GM11168 (cell line): ENCODE measurements around the gene USP24.

ENCODE experiments used
- in situ Hi-C: fragments of 300-500 bp; cut with MboI; formaldehyde crosslinking; loops from one replicate; pipeline ENCODE4 v1.12.0; 2022; ENCODE audit warnings: low sequenced_read_pairs; ENCODE audit not compliant: unreplicated experiment

The USP24 gene

DNA sequence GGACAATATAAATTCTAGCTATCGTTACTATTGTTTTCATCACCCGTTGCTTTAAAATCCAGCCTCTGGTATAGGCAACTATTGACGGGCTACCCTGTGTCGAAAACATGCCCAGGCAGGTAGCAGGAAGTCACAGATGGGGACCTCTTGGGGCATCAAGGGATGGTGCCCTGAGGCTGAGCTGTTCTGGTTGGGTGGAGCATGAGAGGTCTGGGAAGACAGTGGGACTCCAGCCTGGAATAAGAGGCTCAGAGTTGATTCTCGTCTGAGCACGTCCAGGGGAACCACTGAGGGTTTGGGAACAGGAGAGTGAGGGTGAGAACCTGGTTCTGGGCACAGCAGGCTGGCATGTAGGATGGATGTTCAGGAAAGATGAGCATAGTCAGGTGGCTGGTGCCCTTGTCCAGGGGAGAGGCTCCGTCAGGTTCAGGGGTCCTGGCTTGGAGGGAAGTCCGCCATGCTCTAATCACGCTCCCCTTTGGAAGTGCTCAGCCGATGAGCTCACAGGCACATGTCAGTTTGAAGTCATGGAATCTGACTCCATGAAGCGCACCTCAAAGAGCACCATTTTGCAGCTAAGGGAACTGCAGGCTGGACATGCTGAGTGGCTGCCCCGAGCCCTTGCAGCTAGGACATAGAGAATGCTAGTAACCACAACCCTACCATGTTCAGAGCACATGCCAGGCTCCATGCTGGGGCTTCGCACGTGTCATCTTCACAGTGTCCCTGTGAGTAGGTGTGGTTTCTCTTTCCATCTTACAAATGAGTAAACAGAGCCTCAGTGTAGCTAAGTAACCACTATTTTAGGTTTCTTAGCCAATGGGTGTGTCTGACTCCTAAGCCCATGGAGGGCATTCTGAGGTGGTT lies 154.8 kb downstream of the USP24 start:
- in situ Hi-C loops: no loop called here

DNA sequence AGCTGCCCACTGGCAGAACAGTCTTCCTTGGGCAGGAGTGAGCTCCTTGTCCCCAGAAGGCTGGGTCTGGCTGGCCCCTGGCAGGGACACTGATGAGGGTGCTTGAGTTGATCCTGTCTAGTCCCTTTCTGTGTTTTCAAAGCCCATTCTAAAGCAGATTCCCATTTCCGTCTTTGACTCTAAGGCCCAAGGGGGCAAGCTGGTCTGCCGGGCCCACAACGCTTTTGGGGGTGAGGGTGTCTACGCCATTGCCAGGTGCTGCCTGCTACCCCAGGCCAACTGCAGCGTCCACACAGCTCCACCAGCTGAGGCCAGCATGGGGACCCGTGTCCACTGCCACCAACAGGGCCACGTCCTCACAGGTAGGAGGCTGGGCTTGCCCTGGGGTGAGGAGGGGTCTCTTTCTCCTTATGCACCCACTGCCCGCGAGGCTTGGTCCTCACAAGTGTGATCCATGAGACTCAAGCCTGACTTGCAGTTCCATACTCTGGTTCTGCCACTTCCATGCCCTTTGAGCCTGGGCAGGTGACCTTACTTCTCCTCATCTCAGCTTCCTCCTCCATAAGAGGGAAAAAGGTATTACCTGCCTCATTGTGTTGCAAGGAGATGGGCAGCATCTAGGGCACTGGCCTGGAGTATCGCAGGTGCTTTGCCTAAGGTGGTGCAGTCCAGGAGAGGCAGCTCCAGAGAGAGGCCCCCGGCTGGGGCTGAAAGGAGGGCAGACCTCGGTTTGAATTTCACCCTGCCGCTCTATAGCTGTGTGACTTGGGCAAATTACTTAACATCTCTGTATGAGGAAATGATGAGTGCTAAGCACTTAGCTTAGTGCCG lies 155.6 kb downstream of the USP24 start:
- in situ Hi-C loops: no loop called here

DNA sequence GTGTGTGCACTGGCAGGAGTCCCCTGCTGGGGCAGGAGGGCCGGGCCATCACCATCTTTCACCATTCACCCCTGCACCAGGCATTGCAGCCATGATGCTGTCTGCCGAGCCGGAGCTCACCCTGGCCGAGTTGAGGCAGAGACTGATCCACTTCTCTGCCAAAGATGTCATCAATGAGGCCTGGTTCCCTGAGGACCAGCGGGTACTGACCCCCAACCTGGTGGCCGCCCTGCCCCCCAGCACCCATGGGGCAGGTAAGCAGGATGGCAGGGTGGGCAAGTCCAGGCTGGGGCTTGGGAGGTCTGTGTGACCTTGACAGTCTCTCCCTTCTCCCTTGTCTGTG lies 157.2 kb downstream of the USP24 start:
- in situ Hi-C loops: no loop called here

DNA sequence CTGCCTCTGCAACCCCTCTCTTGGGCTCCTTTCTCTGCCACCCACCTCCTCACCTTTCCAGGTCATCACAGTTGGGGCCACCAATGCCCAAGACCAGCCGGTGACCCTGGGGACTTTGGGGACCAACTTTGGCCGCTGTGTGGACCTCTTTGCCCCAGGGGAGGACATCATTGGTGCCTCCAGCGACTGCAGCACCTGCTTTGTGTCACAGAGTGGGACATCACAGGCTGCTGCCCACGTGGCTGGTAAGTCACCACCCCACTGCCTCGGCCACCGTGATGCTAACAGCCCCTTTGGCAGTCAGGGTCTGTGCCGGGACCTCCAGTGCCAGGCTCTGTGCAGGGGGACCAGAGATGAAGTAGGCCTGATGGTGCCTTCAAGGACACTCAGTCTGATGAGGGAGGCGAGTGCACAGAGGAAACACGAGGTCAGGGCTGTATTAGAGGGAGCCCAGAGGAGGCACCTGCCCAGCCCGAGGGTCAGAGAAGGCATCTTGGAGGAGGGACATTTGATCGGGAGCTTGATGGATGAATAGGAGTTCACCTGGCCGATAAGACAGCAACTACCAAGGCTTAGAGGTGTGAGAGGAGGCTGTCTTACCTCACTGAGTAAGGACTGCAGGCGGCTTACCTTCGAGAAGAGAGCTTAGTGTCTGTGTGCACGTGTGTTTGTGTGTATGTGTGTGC lies 157.8 kb downstream of the USP24 start:
- in situ Hi-C loops: no loop called here

DNA sequence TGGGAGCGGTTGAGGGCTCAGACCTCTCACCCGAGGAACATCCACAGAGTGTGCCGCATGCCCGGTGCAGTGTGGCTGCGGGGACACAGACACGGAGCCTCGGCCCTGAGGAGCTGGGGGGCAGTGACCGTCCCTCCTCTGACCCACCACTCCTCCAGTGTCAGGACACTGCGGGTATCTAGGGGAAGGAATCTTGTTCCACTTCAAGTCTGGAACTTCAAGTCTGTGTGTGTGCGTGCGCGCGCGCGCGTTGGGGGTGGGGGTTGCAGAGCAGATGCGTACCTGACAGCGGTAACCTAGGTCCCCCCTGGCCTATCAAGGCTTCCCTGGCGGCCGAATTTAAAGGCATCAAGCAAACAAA lies 158.6 kb downstream of the USP24 start:
- in situ Hi-C loops: no loop called here

DNA sequence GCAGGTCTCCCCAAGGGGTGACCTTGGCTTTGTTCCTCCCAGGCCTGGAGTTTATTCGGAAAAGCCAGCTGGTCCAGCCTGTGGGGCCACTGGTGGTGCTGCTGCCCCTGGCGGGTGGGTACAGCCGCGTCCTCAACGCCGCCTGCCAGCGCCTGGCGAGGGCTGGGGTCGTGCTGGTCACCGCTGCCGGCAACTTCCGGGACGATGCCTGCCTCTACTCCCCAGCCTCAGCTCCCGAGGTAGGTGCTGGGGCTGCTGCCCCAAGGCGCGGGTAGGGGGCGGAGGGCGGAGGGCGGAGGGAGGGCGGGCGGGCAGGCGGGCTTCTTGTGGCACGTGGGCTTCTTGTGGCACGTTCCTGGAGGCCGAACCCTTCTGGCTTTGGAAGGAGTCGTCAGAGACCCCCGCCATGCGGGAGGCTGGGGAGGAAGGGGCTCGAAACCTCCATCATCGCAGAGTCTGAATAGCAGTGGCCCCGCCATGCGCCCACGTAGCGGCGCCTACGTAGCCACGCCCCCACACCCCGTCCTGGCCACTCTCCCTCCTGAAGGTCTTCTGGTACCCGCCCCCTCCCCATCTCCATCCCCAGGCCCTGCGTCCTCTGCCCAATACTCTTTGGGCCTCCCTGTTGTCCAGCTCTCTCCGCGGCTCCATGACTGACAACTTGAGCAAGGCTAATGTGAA lies 159.1 kb downstream of the USP24 start:
- in situ Hi-C loops: no loop called here

DNA sequence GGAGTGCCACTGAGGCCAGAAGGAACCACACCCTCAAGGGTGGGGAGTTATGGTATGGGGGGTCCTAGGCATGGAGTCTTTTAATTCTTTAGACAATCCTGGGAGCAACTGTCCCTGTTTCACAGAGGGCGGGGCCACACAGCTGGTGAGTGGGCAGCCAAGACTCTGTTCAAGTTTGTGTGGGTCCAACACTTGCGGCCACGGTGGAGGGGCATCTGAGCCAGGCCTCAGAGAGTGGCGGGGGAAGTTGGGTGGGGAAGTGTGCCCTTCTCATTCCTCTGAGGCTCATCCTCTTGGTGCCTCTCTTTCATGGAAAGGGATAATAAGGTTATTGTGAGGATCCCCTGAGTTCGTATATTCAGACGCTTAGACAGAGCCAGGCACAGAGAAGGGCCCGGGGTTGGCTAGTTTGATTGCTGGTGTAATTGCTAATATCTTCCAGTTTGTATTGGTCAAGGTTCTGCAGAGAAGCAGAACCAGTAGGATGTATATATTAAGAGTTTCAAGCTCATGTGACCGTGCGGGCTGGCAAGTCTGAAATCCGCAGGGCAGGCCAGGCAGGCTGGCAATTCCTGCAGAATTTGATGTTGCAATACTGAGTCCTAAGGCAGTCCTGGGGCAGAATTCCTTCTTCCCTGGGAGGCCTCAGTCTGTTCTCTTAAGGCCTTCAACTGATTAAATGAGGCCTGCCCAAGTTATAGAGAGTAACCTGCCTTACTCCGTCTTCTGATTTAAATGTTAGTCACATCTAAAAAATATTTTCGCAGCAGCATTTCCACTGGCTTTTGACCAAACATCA lies 159.9 kb downstream of the USP24 start:
- in situ Hi-C loops: no loop called here

DNA sequence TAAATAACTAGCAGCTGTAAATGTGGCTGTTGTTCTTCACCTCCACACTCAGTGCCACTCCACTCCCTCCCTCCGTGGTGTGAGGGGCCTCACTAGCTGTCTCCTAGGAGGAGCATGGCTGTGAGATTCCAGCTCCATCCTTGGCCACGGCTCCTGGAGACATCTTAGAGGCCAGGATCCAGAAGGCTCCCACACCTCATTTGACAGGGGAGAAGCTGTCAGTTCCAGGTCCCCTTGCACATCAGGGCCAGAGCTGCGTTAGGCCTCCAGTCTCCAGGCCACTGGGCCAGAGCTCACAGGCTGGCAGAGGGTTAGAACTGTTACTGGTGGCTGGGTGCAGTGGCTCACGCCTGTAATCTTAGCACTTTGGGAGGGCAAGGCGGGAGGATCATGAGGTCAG lies 160.8 kb downstream of the USP24 start:
- in situ Hi-C loops: no loop called here

DNA sequence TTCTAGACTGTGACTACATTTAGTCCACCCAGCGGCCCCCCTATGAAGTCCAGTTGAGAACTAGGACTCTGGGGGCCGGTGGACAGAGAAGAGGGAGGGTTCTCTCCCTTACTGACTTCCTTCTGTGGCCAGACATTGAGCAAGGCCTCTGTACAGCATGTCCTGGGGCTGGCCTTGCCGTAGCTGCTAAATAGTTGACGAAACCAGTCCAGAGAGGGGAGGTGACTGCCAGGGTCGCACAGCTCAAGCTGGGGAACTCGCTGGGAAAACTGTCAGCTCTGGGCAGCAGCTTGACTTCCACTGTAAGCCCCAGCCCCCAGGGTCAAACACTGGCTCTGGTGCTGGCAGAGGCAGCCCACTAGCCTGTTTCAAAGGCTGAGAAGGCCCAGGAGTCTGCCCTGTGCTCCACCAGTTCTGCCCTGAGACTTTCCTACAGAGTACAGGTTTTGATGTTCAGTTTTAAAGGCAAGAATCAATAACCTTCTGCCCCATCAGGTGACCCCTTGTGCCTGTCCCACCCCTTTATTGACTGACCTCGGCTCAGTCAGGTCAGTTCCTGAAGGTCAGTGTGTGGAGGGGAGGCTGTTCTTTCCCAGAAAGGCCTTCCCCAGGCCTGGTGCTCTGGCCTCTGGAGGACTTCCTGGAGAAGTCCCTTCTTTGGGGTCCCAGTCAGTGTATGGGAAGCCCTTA lies 161.8 kb downstream of the USP24 start:
- in situ Hi-C loops: no loop called here

DNA sequence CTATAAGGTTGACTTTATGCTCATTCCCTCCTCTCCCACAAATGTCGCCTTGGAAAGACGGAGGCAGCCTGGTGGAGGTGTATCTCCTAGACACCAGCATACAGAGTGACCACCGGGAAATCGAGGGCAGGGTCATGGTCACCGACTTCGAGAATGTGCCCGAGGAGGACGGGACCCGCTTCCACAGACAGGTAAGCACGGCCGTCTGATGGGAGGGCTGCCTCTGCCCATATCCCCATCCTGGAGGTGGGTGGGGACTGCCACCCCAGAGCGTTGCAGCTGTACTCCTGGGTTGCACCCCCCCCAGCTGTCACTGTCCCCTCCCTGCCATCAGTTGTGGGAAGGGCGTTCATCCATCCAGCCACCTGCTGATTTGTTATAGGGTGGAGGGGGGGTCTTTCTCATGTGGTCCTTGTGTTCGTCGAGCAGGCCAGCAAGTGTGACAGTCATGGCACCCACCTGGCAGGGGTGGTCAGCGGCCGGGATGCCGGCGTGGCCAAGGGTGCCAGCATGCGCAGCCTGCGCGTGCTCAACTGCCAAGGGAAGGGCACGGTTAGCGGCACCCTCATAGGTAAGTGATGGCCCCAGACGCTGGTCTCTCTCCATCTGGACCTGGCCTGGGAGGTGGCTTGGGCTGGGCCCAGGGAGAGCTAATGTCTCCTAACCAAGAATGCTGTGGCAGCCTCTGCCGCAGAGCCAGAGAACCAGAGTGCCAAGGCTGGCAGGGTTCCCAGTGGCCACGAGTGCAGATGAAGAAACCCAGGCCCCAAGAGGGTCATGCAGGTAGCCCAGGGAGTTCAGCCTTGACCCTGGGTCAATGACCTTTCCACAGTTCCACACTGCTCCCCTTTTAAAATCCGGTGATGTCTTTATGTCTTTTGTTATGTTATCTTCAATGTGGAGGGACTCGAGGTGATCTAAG lies 162.7 kb downstream of the USP24 start:
- in situ Hi-C loops: no loop called here

DNA sequence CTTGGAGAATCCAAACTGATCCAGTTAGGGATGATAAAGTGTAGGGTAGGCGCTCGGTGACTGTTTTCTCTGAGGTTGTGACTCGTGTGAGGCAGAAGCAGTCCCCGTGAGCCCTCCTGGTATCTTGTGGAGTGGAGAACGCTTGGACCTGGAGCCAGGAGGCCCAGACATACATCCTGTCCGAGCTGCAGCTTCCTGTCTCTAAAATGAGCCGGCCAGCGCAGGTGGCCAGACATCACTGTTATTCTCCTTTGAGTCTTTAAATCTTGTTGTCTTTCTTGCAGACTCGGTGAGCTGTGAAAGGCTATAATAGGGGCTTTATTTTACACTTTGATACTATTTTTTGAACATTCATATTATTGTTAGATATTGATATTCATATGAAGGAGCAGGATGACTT lies 163.5 kb downstream of the USP24 start:
- in situ Hi-C loops: no loop called here

DNA sequence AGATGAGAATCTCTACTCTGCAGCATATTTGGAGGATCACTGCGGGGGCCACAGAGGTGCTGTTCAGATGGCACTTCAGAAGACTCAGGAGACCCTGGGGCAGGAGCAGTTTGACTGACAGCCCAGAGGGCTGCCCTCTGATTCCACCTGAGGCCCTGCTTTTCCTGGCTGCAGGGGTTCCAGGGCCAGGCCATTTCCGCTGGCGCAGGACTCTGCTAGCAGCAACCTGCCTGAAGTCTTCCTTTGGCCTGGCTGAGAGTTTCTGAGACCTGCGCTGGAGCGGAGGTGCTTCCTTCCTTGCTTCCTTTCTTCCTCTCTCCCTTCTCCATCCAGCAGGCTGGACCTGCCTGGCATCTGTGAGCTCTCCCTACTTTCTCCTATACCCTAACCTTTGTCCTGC lies 164.0 kb downstream of the USP24 start:
- in situ Hi-C loops: no loop called here

DNA sequence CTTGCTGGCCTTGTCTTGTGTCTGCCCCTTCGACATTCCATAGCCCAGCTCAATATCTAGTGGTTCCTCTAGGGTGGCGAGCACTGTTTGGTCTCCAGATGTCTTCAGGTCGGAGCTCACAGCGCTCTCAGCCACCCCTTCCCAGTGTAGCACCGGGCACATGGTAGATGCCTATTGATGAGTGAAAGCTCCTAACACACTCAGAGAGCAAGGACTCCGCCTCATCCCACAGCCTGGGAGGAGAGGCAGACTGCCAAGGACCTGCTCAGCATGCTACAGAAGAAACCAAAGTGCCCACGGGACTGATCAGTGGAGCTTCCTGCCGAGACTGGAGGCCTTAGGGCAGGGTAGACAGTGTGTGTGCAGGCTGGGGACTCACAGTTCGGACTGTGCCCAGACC lies 164.9 kb downstream of the USP24 start:
- in situ Hi-C loops: no loop called here

DNA sequence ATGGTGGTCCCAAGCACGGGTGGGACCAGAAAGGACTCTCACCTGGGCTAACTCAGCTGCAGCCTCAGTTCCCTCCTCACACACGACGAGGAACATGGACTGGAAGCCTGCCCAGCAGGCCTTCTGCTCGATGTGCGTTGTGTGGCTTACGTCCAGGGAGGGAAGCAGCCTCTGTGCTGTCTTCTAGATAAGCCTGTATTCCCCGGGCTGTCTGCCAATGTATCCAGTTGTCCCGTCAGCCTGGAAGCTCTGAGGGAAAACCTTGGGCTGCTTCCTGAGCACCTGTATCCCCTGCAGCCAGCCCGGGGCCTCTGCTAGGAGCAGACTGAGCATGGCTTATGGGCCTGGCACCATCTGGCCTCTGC lies 165.3 kb downstream of the USP24 start:
- in situ Hi-C loops: no loop called here

DNA sequence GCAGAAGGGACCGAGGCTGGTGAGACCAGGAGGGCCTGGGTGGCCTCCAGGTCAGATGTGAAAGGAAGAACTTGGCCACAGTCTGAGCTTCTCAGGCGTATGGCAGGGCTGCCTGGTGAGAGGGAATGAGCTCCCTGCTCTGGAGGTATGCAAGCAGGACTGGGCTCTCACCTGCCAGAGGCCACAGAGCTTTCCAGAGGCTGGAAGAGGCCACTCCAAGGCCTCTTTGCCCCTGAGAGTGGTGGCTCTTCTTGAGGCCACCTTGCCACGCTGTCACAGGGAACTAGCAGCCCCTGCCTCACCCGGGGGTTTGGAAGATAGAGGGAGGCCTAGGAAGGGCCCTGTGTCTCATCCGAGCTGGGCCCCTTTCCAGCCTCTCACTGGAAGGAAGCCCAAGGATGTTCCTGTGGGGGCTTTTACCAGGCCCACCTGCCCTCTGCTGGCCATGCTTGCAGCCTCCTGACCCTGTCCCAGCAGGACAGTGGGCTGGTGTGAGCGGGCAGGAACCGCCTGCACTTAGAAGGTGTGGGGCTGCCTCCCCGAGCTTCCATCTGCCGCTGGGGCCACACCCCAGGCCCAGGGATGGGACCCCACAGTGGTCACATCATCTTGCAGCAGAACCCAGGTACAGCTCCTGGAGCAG lies 165.8 kb downstream of the USP24 start:
- in situ Hi-C loops: no loop called here

DNA sequence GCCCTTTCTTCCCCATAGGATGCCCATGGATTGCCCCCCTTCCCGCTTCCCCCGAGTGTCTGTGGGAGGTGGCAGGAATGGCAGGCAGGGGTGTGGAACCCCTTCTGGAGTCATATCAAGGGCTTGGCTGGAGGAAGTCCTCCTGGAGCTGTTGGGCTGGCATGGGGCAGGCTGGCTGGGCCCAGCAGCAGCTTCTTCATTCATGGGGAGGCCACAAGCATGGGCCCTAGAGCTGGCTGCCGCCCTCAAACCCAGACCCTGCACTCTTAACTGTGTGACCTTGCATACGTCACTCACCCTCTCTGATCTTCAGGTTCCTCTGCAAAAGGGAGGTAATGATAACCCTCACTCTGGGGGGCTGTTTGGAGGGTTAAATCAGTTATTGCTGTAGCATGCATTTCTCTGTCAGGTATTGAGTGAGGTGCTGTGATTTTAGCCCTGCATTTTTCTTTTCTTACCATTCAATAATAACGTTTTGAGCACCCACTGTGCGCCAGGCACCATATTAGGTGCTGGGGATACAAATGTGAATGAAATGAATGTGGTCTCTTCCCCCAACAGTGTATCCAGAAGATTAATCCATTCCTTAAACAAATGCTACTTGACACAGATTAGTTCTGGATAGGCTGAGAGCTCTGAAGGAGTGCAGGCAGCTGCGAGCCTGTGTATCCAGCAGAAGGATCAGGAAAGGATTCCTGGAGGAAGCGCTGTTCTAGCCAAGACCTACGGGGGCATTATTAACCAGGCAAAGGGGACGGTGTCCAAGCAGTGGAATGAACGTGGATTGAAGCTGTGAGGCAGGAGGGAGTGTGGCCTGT lies 166.5 kb downstream of the USP24 start:
- in situ Hi-C loops: no loop called here

DNA sequence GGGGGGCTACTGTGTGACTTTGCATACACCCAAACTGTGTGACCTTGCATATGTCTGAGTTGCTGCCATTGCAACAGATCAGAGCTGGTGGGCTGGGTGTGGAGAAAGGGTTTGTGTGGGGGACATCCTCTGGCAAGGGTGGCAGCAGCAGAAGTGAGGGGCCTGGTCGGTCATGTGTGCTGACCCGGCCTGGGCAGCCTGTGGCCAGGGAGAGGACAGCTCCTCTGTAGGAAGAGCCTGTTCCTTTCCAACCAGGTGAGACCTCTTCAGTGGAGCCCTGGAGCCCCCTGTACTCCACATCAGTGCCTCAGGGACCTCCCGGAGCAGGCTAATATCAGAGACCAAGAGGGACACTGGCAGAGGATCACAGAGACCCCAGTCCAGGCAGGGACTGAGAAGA lies 167.6 kb downstream of the USP24 start:
- in situ Hi-C loops: no loop called here
